B cell (primary cell): Measurements from ENCODE around the gene CACUL1. TPM values are rescaled to one million over a fixed set of nuclear protein-coding genes. Genes with fewer than 3 reads are reported as not detected.

Experiments used
- ATAC-seq: fragments of 200-7000 bp; cut with Tn5 transposase; one replicate; pipeline ENCODE4 v1.10.0; 2021; ENCODE audit warnings: low read depth, mild to moderate bottlenecking, moderate number of reproducible peaks, moderate library complexity
- CTCF ChIA-PET: fragments of 350-600 bp; sonication (Branson Sonifier 250); formaldehyde crosslinking; loops from one replicate; lab custom pipeline; 2021; ENCODE audit warnings: antibody characterized with exemption, inconsistent platforms; lab: Charles Lee
- POLR2A ChIA-PET: fragments of 350-600 bp; sonication (Branson Sonifier 250); formaldehyde crosslinking; loops from one replicate; lab custom pipeline; 2021; ENCODE audit warnings: antibody characterized with exemption; lab: Charles Lee
- DNase-seq: peaks from one replicate; pipeline ENCODE4 v3.0.0; 2013
- H2AFZ ChIP-seq: 2 replicates; pipeline ENCODE4 v1.6.1; 2012; ENCODE audit warnings: mild to moderate bottlenecking, low read depth, low read length; ENCODE audit not compliant: insufficient read depth, poor library complexity, severe bottlenecking
- H3K27ac ChIP-seq, 2 donors: 1 replicate in 1 of 2; 2 replicates in 1 of 2; pipeline ENCODE4 v1.5.1; 2012 to 2013; ENCODE audit warnings: low read length in 2 of 2, mild to moderate bottlenecking in 2 of 2, moderate library complexity in 1 of 2
- H3K27me3 ChIP-seq, 4 experiments: fragments of 200-600 bp in 1 of 4; sonication (generic) in 1 of 4; replicated peaks in 1 of 4; 1 replicate in 2 of 4; 2 replicates in 2 of 4; pipeline versions ENCODE4 v1.6.1 to v1.7.0; 2013 to 2016; ENCODE audit warnings: low read length in 3 of 4, mild to moderate bottlenecking in 2 of 4, mixed read lengths in 1 of 4, moderate library complexity in 1 of 4; ENCODE audit not compliant: insufficient read depth in 4 of 4, control insufficient read depth in 3 of 4; ENCODE audit errors: control extremely low read depth in 1 of 4
- H3K36me3 ChIP-seq, 2 experiments: replicated peaks in 1 of 2; 1 replicate in 1 of 2; 2 replicates in 1 of 2; pipeline versions ENCODE4 v1.6.1 to v1.7.1; 2013; ENCODE audit warnings: low read length in 1 of 2; ENCODE audit not compliant: insufficient read depth in 2 of 2, control insufficient read depth in 1 of 2; ENCODE audit errors: control extremely low read depth in 1 of 2, extremely low read depth in 1 of 2
- H3K4me1 ChIP-seq, 2 donors: fragments of 200-600 bp in 1 of 2; sonication (generic) in 1 of 2; 1 replicate in 1 of 2; 2 replicates in 1 of 2; pipeline versions ENCODE4 v1.5.1 to v1.6.1; 2013 to 2017; ENCODE audit warnings: low read length in 2 of 2; ENCODE audit not compliant: control insufficient read depth in 2 of 2, insufficient read depth in 2 of 2
- H3K4me2 ChIP-seq: replicated peaks from 2 replicates; pipeline ENCODE3; 2012; ENCODE audit warnings: mild to moderate bottlenecking, low read depth, low read length; ENCODE audit not compliant: poor library complexity, severe bottlenecking
- H3K4me3 ChIP-seq, 5 experiments: fragments of 200-600 bp in 1 of 5; sonication (generic) in 1 of 5; 1 replicate in 3 of 5; 2 replicates in 2 of 5; pipeline versions ENCODE4 v1.5.1 to v1.7.0; 2011 to 2016; ENCODE audit warnings: low read length in 4 of 5, mild to moderate bottlenecking in 4 of 5, low read depth in 2 of 5, control low read depth in 1 of 5, moderate library complexity in 1 of 5; ENCODE audit not compliant: insufficient read depth in 1 of 5; ENCODE audit errors: control extremely low read depth in 1 of 5, extremely low read depth in 1 of 5
- H3K79me2 ChIP-seq: fragments of 200-600 bp; sonication (generic); one replicate; pipeline ENCODE4 v1.6.0; 2016; ENCODE audit warnings: low read length; ENCODE audit not compliant: control insufficient read depth, insufficient read depth
- H3K9ac ChIP-seq: fragments of 200-600 bp; sonication (generic); 2 replicates; pipeline ENCODE4 v1.6.1; 2017; ENCODE audit warnings: mild to moderate bottlenecking, low read length, moderate library complexity
- H3K9me3 ChIP-seq, 3 donors: one replicate each; pipeline versions ENCODE4 v1.6.1 to v1.7.1; 2013; ENCODE audit warnings: low read length in 2 of 3; ENCODE audit not compliant: control insufficient read depth in 2 of 3, insufficient read depth in 1 of 3; ENCODE audit errors: control extremely low read depth in 1 of 3
- H4K20me1 ChIP-seq: 2 replicates; pipeline ENCODE4 v1.6.0; 2012; ENCODE audit warnings: mild to moderate bottlenecking, low read length; ENCODE audit not compliant: insufficient read depth, control insufficient read depth, poor library complexity, severe bottlenecking
- H3K27ac Mint-ChIP-seq: one replicate; pipeline ENCODE4 v1.8.0; 2021; ENCODE audit warnings: mixed read lengths
- H3K27me3 Mint-ChIP-seq: one replicate; pipeline ENCODE4 v1.8.0; 2021; ENCODE audit warnings: mixed read lengths
- H3K4me1 Mint-ChIP-seq: one replicate; pipeline ENCODE4 v1.8.0; 2021; ENCODE audit warnings: mixed read lengths
- H3K4me3 Mint-ChIP-seq: one replicate; pipeline ENCODE4 v1.8.0; 2021; ENCODE audit warnings: mixed read lengths
- H3K9me3 Mint-ChIP-seq: one replicate; pipeline ENCODE4 v1.8.0; 2022; ENCODE audit warnings: mixed read lengths; ENCODE audit not compliant: insufficient read depth
- CTCF ChIP-seq: fragments of 200-600 bp; IDR thresholded peaks from one replicate; pipeline ENCODE4 v1.8.0; 2022; ENCODE audit warnings: antibody characterized with exemption, mild to moderate bottlenecking
- EZH2 ChIP-seq: IDR thresholded peaks from 2 replicates; pipeline ENCODE4 v1.6.1; 2012; ENCODE audit warnings: borderline replicate concordance, low read depth, mild to moderate bottlenecking, moderate library complexity, low read length; ENCODE audit not compliant: insufficient read depth, poor library complexity, severe bottlenecking
- WGBS: methylation state at CpG from one replicate; pipeline ENCODE4 v1.1.5; 2013; ENCODE audit warnings: missing lambda C conversion rate; ENCODE audit not compliant: insufficient coverage; 5-methylcytosine and 5-hydroxymethylcytosine counted together
- intact Hi-C: fragments of 100-400 bp; cut with micrococcal nuclease; formaldehyde crosslinking; loops from one replicate; pipeline ENCODE4 v1.10.0; 2022
- polyA plus RNA-seq: library from polyadenylated mRNA; depleted of rRNA; stranded (reverse); fragments of >200 nt; gene quantifications from 2 replicates; pipeline ENCODE4 v1.2.3, GENCODE V29; 2012
- total RNA-seq, 2 donors: library from RNA; stranded (reverse); fragments of 120-200 nt in 1 of 2; gene quantifications; 1 replicate in 1 of 2; 2 replicates in 1 of 2; pipeline versions ENCODE4 v1.2.3 to v1.2.4, GENCODE V29; 2013 to 2022

The CACUL1 gene
- total and polyA plus RNA-seq, 2 donors (not counting 1 experiment from before 2014, with no cell fraction given) = 7.4 to 39.5 TPM

GRCh38 chr10:118804262-118804773 is 49.5 kb upstream of the CACUL1 start:
- no peaks in the 10 kb centered on the region for H3K4me1 ChIP-seq
- ATAC-seq (no peak), DNase-seq (no peak)
- no peaks in the 10 kb centered on the region for H3K27me3 ChIP-seq
- TF ChIP-seq CTCF = no peak
- no peak for TF ChIP-seq EZH2
- no peak overlapping the region for H3K9ac ChIP-seq
- ChIA-PET CTCF (no interaction called here), POLR2A (no interaction called here)
- no peak overlapping the region for H3K4me3 Mint-ChIP-seq
- intact Hi-C loops = no loop called here
- no peak overlapping the region for H2AFZ ChIP-seq
- H3K27ac Mint-ChIP-seq = no peak overlapping the region
- no peaks in the 10 kb centered on the region for H3K36me3 ChIP-seq
- no peaks in the 10 kb centered on the region for H3K9me3 Mint-ChIP-seq
- H3K4me3 ChIP-seq = no peak overlapping the region
- WGBS = 80% methylated on average over 1 of the region's 3 CpGs
- no peak overlapping the region for H3K27ac ChIP-seq
- no peaks in the 10 kb centered on the region for H4K20me1 ChIP-seq
- H3K79me2 ChIP-seq = no peaks in the 10 kb centered on the region
- H3K4me2 ChIP-seq = no peak overlapping the region
- peaks cover 18% of the 10 kb centered on the region for H3K27me3 Mint-ChIP-seq
- H3K4me1 Mint-ChIP-seq = no peaks in the 10 kb centered on the region
- no peaks in the 10 kb centered on the region for H3K9me3 ChIP-seq

DNA sequence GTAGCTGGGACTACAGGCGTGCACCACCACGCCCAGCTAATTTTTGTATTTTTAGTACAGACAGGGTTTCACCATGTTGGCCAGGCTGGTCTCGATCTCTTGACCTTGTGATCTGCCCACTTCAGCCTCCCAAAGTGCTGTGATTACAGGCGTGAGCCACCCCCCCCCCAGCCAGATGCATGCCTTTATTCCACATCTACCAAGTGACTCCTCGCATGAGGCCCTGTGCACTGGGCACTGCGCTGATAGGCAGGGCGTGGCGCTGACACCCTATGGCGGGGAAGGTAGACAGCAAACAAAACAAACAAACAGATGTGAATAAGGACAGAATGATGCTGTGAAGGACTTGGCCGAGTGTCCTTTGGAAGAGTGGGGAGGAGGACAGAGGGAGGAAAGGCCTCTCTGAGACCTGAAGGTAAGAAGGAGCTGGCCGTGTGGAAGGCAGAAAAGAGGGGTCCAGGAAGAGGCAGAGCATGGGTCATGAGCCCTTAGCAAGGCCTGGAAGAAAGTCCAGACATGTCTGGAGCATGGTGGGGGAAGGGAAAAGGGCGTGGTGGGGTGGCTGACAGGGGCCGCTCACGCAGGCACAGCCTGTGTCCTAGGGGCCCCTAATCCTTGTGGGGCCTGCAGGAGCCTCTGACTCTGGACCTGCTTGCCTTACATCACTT is 47.5 kb upstream of the CACUL1 start:
- CTCF ChIA-PET = interaction anchor here (5.5 kb wide), 1 partner anchor 234 kb away, joined by 40 read pairs; no protein-coding TSS in a partner anchor

More for the DNA sequence above, 47.5 kb upstream of the CACUL1 start:
- no peaks in the 10 kb centered on the region for H3K27me3 ChIP-seq
- Mint-ChIP-seq H3K9me3 (no peaks in the 10 kb centered on the region), H3K4me1 (no peaks in the 10 kb centered on the region), H3K27ac (no peak overlapping the region), H3K27me3 (peaks cover 27% of the 10 kb centered on the region), H3K4me3 (no peak overlapping the region)
- no peak overlapping the region for H2AFZ ChIP-seq
- H4K20me1 ChIP-seq = no peaks in the 10 kb centered on the region
- no peaks in the 10 kb centered on the region for H3K4me1 ChIP-seq
- H3K27ac ChIP-seq = no peak overlapping the region
- H3K79me2 ChIP-seq = no peaks in the 10 kb centered on the region
- H3K9ac ChIP-seq = no peak overlapping the region
- ATAC-seq (no peak), DNase-seq (no peak)
- TF ChIP-seq EZH2 = no peak
- no peak for TF ChIP-seq CTCF
- H3K9me3 ChIP-seq = no peaks in the 10 kb centered on the region
- POLR2A ChIA-PET = no interaction called here
- intact Hi-C loops = no loop called here
- WGBS = 93% methylated on average over 11 of the region's 14 CpGs
- H3K36me3 ChIP-seq = no peaks in the 10 kb centered on the region
- H3K4me3 ChIP-seq = no peak overlapping the region
- no peak overlapping the region for H3K4me2 ChIP-seq
